RKO (cell line): ENCODE measurements around the gene NR4A1.

Experiments
- DNase-seq: peaks from one replicate; pipeline ENCODE4 v3.0.0-alpha.2; 2016; ENCODE audit warnings: low spot score

NR4A1 gene

GRCh38 chr12:52018433-52019112 is 32.7 kb upstream of the NR4A1 start:
- DNase-seq, result no peak

- DNase-seq, result no peak
Measured at GRCh38 chr12:52019113-52019770, 32.0 kb upstream of the NR4A1 start.

DNA sequence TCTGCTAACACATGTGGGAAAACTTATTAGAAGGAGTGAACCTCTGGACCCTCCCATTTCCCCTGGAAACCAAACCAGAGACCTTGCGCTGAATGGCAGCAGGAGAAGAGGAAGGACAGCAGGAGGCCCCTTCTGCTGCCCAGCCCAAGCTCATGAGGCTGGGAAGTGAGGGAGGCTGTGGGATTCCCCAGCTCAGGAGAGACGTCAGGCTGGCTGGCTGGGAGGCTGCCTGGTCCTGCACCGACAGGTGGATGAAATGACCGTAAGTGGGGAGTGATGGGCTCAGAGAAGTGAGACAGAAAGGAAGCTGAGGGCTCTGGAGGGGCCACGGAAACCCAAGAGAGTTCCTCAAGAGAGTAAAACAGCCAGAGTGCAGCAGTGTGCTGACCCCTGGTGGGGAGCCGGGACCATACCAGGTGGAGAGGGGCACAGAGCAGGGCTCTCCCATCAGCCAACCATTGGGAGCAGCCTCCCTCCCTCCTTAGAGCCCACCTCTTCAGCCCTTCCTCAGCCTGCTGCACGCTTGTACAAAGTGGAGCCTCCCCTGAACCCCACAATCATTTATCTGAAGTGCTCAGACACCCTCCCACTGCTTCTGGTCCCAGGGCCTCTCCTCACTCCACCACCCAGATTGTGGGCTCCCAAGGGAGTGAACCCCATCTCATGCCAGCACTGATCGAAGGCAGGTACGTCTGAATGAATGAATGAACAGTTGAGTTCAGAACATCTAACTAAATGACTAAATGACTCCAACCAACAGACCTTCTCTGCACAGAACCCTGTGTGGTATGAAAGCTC is 30.5 kb upstream of the NR4A1 start:
- DNase-seq, result peak; percentile 28

DNA sequence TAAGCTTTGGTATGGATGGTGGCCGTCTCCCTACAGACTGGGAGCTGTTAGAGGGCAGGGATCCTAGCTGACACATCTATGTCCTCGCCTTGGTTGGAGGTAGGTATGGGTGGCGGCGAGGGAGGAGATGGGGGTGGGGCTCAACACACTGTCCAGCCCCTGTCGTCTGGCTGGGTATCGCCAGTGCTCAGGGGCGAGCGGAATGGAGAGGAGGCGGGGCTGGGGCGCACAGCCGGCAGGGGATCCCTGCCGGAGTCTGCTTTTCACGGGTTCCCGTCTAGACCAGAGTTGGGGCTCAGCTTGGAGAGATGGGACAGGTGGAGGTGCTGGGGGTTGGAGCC is 28.4 kb upstream of the NR4A1 start:
- no peak for DNase-seq

- peak; percentile 81 for DNase-seq
Measured at GRCh38 chr12:52023182-52023975, 27.9 kb upstream of the NR4A1 start.

DNA sequence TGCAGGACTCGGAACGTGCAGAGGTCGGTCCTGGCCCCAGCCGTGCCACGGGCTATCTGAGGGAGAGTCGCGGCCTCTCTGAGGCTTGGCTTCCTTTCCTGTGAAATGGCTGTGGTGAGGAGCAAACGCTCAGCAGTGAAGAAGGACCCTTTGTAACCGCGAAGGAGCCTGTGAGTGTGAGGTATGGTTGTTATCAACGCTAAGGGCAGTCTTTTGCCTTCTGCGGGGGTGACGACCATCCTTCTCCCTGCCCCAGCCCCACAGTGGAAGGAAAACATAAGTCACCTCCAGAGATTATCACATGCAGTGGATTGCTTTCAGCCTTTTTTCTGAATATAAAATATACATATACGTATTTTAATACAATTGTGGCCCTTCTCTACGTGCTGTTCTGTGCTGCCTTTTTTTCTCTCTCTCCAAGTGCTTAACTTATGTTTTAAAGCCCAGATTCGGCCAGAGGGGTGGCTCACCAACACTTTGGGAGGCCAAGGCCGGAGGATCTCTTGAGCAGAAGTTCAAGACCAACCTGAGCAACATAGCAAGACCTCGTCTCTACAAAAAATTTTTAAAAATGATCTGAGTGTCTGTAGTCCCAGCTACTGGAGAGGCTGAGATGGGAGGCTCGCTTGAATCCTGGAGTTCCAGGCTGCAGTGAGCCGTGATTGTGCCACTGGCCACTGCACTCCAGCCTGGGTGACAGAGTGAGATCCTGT is 27.1 kb upstream of the NR4A1 start:
- DNase-seq, result no peak

DNA sequence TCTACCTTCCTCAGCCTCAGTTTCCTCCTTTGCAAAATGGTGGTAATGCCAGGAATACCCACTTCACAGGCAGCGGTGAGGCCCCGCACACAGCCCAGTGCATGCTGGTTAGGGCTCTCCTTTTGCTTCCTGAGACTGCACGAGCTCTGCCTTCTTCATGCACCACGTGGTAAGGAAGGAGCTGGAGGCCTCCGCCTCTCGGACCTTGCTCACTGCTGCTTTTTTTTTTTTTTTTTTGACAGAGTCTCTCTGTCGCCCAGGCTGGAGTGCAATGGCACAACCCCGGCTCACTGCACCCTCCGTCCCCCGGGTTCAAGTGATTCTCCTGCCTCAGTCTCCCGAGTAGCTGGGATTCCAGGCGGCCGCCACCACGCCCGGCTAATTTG is 26.4 kb upstream of the NR4A1 start:
- DNase-seq, result no peak

GRCh38 chr12:52026263-52026662 is 25.0 kb upstream of the NR4A1 start:
- no peak for DNase-seq

- no peak for DNase-seq
Measured at GRCh38 chr12:52027085-52027843, 24.0 kb upstream of the NR4A1 start.

DNA sequence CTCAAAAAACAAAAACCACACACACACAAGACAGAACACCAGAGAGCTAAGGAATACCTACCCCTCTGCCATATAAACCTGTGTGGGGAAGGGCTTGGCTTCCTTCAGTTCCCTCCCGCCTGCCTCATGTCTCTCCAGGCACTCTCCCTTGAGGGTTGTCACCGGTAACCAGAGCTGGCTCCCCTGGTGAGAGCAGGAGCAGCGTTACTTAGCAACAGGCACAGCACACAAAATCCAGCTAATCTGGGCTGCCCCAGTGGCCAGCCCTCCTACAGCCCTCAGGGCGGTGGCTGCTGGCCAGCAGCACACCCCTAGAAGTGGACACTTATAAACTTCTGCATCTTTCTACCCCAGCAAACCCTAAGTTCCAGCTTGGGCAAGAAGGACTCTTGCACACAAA is 21.6 kb upstream of the NR4A1 start:
- DNase-seq, result peak; percentile 35

DNA sequence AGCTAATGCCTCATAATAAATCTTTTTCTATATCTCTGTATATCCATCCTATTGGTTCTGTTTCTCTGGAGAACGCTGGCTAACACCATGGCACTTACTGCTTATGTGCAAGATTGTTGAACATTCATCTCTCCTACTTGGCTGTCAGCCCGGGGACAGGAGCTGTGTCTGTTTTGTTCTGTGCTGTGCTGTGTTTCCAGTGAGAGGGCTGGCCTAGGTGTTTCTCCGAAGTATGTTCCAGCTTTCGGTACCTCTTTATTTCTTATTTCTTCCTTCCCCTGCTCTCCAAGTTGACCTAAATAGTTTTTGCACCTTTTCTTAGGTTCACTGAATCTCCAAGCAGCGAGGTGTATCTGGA is 18.8 kb upstream of the NR4A1 start:
- no peak for DNase-seq

DNA sequence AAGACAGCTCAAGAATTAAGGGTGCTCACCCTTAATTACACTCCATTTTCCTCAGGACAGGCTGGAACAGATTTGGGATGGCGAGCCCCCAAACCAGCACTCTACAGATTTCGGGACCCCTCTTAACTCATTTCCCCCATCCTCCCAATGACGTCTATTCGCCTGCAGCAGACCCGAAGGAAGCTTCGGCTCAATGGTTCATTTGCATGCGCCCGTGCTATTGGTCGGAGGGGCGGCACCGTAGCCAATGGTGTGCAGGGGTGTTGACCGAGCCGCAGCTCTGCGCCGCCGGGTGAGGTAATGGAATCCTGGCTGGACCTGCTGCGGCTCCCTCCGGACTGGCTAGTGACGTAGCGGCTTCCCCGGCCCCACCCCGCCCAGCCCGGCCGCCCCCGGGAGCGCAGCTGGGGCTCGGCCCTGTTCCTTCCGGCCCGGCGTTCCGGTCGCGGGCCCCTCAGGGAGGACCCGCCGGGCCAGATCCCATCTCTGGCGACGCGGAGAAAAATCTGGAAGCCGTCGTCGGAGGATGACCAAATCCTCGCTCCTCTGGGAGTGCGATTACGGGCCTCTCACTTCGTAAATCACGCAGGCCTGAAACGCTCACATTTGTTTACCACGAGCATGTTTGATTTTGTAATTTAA is 18.3 kb upstream of the NR4A1 start:
- DNase-seq, result peak; percentile 97

DNA sequence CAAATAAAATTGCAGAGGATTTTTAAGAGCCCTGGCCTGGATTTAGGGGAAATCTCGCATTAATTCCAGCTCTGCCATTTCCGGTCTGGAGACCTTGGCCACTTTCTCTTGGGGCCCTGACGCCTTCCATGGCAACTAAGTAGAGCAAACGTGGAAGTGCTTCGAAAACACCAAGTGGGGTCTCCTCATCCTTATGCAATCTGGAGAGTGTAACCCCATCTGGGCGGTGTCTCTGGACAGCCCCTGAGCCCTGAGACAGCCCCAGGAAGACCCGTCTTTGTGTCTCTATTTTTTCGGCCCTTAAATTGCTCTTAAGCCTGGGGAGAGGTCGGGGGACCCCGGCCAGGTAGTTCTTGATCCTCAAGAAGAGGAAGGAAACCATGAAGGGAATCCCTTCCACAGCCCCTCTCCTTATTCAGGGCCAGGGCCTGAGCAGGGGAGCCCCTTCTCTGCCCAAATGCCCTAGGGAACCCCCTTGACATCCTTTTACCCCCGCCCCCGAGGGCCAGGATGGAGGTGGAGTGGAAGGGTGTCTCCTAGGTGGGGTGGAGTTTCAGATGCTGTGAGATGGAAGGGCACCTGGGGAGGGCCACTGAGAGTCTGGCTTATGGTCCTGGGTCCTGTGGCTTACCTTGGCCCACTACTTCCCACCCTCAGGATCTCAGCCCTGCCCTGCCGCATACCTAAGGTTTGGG is 17.6 kb upstream of the NR4A1 start:
- DNase-seq, result no peak

GRCh38 chr12:52035190-52035589 is 16.1 kb upstream of the NR4A1 start:
- no peak for DNase-seq

DNA sequence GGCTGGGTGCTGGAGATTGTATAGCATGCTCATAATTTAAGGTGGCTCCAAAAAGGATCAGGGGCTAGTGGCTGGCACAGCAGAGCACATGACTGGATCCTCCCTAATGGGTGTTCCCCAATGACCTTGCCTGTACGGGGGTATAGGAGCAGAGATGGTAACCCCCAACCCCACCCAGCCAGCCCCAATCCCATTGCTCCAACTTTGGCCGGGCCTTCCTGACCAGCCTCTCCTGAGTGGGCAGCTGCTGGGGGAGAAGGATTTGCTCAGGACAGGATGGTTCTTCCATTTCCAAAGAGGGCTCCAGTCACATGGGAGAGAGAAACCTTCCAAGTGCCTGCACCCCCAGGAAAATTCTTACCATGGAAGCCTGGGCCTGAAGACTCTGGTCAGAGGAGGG is 15.3 kb upstream of the NR4A1 start:
- DNase-seq, result no peak

DNA sequence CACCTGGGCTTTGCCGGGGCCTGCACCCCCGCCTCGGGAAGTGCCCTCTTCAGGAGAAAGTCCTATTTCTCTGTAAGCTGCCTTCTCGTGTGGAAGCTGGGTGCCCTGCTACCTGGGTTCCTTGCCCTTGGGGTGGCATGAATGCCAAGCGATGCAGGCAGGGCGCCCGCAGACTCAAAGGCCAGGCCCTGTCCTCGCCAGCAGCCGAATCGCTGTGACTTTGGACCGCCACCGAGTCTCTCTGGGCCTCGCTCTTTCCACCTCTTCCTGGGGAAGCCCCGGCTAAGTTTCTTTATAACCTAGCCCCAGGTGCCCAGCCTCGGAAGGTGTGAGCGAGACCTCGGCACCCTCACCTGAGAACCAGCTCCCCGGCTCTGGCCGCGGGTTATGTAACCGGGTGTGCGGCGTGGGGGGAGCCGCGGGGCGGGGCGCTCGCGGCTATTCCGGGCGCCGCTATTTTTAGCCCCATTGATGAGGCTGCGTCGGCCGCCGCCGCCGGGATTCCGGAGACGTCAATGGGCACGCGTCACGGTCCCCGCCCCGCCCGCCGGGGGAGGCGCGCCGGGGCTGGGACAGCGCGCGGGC is 14.6 kb upstream of the NR4A1 start:
- peak; percentile 77 for DNase-seq

GRCh38 chr12:52037248-52037861 is 13.9 kb upstream of the NR4A1 start:
- DNase-seq, result no peak

- peak; percentile 49 for DNase-seq
Measured at GRCh38 chr12:52038447-52038846, 12.8 kb upstream of the NR4A1 start.

DNA sequence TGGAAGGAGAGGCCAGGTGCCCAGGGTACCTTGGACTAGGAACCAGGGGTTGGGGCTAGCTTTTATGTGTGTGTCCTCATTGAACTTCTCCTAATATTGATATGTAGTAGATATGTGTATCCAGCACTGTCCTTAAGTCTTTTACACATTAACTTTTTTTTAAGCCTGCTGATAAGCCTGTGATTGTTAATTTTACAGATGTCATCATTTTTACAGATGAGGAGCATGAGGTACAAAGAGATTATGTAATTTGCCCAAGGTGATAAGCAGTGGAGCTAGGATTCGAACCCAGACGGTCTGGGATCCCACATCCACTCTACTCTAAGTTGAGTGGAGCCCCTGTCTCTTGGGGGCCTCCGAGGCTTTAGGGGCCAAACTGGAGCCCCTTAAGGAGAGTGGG is 10.2 kb upstream of the NR4A1 start:
- DNase-seq, result no peak
